Activated CD4-positive, alpha-beta T cell treated with anti-CD3 and anti-CD28 coated beads for 1 hour (primary cell): Measurements from ENCODE around the gene TMEM53.

Experiments
- DNase-seq: peaks from one replicate; pipeline ENCODE4 v3.0.0-alpha.2; 2020

TMEM53 gene

DNA sequence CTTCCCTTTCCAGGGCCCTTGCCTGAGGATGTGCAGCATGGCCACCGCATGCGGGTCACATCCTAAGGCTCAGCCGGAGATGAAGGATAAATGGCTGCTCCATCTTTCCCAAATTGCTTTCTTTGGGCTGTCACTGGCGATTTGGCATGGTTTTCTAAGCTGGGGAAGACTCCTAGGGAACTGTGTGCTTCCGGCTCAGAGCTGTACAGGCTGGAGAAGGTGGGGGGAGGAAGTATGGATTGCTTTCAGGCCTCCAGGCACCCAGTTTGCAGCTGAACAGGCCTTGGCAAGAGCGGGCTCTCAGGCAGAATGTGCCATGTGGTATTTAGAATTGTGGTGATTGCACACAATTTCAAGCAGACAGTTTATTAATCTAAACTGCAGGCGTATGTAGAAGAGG, 48.9 kb downstream of the TMEM53 start:
- no peak for DNase-seq

GRCh38 chr1:44624268-44624901, 49.9 kb downstream of the TMEM53 start:
- no peak for DNase-seq

- DNase-seq, result no peak
Observed at GRCh38 chr1:44621841-44622286, 52.4 kb downstream of the TMEM53 start.

DNA sequence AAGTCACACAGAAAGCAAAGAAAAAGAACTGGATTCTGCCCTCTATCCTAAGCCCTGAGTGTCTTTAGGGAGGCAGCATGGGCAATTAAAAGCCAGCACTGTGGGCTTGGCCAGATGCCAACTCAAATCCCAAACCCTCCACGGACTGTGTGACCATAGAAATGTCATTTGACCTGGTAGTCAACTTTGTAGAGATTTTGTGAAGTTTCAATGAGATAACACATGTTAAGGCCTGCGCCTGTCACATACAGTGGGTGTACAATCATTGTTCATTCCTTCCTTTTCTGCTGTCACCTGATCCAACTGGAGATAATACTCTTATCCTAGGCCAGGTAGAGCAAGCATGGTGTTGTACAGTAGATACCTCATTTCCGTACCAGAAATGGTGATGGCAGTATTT, 54.2 kb downstream of the TMEM53 start:
- DNase-seq, result no peak

DNA sequence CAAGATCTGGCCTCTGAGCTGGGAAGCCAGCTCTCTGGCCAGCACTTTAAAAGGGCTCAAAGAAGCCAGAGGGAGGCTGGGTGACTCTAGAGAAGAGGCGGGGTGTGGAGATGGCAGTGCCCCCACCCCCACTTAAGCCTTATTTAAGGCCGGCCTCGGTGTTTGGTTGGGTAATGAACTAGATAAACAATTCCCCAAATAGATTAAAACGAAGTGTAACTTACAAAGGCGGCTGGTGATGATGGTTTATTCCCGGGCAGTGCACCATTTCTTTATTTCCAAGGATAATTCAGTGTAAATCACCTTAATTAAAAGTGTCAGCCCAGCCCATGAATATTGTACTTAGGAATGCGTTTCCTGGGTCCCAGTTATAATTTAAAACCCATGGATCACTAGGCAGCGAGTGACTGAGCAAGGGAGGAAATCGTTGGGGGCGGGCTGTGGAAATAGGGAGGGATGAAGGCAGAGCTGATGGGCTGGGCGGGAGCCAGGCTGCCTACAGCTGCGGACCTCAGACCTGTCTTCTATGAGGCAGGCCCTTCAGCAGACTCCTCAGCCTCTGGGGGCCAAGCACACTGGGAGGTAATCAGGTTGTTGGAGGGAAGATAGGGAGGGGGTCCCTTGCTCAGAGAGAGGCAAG, 54.9 kb downstream of the TMEM53 start:
- no peak for DNase-seq

GRCh38 chr1:44617703-44618029, 56.6 kb downstream of the TMEM53 start:
- DNase-seq, result no peak

DNA sequence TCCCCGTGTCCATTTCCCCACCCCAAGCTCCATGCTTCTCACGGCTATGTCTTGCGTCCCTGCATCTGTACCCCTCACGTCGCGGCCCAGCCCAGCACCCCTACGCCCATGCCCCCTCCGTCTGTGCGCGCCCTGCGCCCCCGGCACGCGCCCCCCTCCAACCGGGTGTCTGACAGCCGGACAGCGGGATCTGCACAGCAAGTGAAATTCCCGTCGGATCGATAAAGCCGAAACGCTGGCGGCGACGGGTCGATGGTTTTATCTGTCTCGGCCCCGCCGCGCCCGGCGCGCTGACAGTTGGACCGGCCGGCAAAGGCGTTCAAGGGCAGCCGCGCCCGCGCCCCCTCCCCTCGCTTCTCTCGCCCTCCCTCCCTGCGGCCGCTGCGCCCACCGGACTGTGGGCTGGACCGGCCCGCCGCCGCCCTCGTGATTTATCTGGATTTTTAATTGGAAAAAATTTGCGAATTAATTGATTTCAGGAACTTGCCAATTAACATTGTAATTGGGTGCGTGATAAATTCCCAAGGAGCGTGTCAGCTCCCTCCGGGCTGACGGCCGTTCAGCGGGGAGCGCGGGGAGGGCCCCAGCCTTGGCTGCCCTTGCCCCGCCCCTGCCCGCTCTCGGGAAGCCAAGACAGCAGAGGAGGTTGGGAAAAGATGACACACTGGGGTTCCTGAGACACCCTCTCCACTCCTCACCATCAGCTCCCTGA, 57.1 kb downstream of the TMEM53 start:
- DNase-seq, result no peak

- DNase-seq, result no peak
Observed at GRCh38 chr1:44616284-44616990, 57.8 kb downstream of the TMEM53 start.

GRCh38 chr1:44613941-44614340, 60.3 kb downstream of the TMEM53 start:
- no peak for DNase-seq

DNA sequence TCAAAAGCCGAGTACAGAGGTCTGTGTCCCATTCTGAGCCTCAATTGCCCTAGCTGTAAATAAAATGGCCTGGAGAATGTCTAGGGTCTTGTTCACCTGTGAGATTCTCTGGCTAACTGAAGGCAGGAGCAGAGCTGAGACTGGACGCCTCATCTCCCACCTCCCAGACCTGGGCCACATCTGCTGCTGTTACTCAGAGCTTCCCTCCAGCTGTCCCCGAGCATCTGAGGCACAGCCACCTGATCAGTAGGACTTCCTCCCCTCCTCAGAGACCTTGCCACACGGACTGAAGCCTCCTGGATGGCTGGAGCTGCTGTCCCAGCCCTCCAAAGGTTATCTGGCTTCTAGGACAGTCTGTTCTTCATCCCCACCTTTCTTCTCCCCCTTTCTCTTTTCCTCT, 62.4 kb downstream of the TMEM53 start:
- DNase-seq, result no peak

DNA sequence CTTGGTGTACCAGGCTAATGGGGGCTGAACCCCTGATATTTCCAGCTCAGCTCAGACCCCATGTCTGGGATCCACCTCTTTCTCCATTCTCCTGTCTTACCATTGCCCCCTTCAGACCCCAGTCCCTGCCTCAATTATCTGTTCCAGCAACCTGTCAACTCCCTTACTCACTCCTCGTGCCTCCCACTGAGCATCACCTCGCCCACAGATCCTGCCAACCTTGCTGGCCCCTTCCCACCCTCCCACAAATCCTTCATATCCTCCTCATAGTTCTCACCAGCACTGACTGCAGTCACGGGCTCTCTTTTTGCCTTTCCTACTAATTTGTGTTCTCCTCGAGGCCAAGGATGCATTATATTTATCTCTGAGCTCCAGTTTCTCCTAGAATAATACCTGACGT, 62.9 kb downstream of the TMEM53 start:
- no peak for DNase-seq

- DNase-seq, result no peak
Observed at GRCh38 chr1:44610527-44611148, 63.6 kb downstream of the TMEM53 start.

- DNase-seq, result no peak
Observed at GRCh38 chr1:44609768-44610526, 64.3 kb downstream of the TMEM53 start.

- no peak for DNase-seq
Observed at GRCh38 chr1:44609412-44609767, 64.9 kb downstream of the TMEM53 start.

GRCh38 chr1:44608141-44608540, 66.1 kb downstream of the TMEM53 start:
- no peak for DNase-seq

- DNase-seq, result no peak
Observed at GRCh38 chr1:44606701-44607281, 67.5 kb downstream of the TMEM53 start.

DNA sequence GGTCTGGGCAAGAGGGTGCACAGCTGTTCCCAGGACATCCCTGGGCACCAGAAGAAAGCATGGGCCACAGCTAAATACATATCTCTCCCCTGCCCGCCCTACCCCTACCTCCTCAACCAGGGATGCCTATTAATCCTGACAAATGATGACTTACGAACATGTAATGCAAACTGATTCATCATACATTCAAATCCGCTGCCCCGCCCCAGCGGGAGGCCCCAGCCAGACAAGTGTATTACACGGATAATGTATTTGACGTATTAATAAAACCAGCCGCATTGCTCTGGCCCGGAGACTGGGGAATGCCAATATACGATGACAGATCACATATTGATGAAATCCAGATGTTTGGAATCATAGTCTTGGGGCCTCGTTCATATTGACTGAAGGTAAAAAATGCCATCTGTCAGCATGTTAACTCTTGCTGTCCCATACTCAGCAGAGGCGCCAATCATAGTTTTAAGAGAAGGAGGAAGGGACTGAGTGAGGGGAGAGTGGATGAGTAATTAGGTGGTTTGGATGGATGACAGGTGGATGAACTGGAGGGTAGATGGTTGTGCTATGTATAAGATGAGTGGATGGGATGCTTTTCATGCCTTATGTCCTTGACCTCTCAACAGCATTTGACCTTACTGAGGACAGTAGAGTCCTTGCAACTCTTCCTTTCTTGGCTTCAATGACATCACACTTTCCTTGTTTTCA, 68.2 kb downstream of the TMEM53 start:
- no peak for DNase-seq

- DNase-seq, result no peak
Observed at GRCh38 chr1:44604157-44604955, 69.9 kb downstream of the TMEM53 start.

DNA sequence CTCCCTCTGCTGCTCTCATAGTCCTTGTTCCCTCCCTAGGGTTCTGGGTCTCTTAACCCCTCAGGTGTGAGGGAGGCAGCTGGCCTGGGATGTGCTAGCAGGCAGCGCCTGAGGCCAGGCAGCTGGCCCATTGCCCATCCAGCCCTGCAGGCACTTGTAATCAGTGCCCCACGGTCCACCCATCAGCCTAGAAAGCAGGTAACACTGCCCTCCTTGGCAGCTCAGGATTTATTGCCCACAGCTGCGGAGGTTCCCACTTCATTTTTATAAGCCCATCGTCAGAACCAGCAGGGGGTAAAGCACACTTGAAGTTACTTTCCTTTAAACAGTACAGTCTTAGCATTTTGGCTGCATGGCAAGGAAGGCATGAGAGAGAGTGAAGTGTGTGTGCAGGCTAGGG, 70.6 kb downstream of the TMEM53 start:
- no peak for DNase-seq
